CD4-positive, alpha-beta T cell (primary cell): ENCODE measurements around the gene CEP250. TPM values are rescaled to one million over a fixed set of nuclear protein-coding genes. Genes with fewer than 3 reads are reported as not detected.

Source experiments
- ATAC-seq: fragments of 200-7000 bp; cut with Tn5 transposase; one replicate; pipeline ENCODE4 v1.10.0; 2022; ENCODE audit warnings: mild to moderate bottlenecking; ENCODE audit not compliant: poor library complexity
- CTCF ChIA-PET: fragments of 350-600 bp; sonication (Branson Sonifier 250); formaldehyde crosslinking; loops from one replicate; lab custom pipeline; 2021; ENCODE audit warnings: antibody characterized with exemption, inconsistent platforms; lab: Charles Lee
- POLR2A ChIA-PET: fragments of 350-600 bp; sonication (Branson Sonifier 250); formaldehyde crosslinking; loops from one replicate; lab custom pipeline; 2021; ENCODE audit warnings: antibody characterized with exemption, inconsistent platforms; lab: Charles Lee
- DNase-seq, 14 experiments: peaks; one replicate each; pipeline ENCODE4 v3.0.0-alpha.2; 2013 to 2020; ENCODE audit warnings: mixed read lengths in 2 of 14
- H3K27ac ChIP-seq, 2 donors: one replicate each; pipeline versions ENCODE4 v1.5.1 to v1.7.0; 2013; ENCODE audit warnings: low read length in 2 of 2, low read depth in 1 of 2, mild to moderate bottlenecking in 1 of 2
- H3K27me3 ChIP-seq, 2 experiments: 1 replicate in 1 of 2; 2 replicates in 1 of 2; pipeline versions ENCODE4 v1.6.1 to v1.7.0; 2013; ENCODE audit warnings: low read length in 2 of 2, control low read depth in 1 of 2, mild to moderate bottlenecking in 1 of 2, moderate library complexity in 1 of 2; ENCODE audit not compliant: insufficient read depth in 2 of 2, control insufficient read depth in 1 of 2
- H3K36me3 ChIP-seq: one replicate; pipeline ENCODE4 v1.6.1; 2013; ENCODE audit warnings: low read length, control low read depth; ENCODE audit not compliant: insufficient read depth
- H3K4me1 ChIP-seq: one replicate; pipeline ENCODE4 v1.6.1; 2013; ENCODE audit warnings: low read length, control low read depth; ENCODE audit not compliant: insufficient read depth
- H3K4me3 ChIP-seq: one replicate; pipeline ENCODE4 v1.5.1; 2013; ENCODE audit warnings: mild to moderate bottlenecking, low read length, moderate library complexity
- H3K9me3 ChIP-seq, 2 experiments: 1 replicate in 1 of 2; 2 replicates in 1 of 2; pipeline versions ENCODE4 v1.6.1 to v1.7.0; 2013; ENCODE audit warnings: low read length in 2 of 2, mild to moderate bottlenecking in 2 of 2, control low read depth in 1 of 2, moderate library complexity in 1 of 2; ENCODE audit not compliant: control insufficient read depth in 1 of 2, insufficient read depth in 1 of 2
- H3K27ac Mint-ChIP-seq: one replicate; pipeline ENCODE4 v1.8.0; 2020; ENCODE audit warnings: mixed read lengths
- H3K27me3 Mint-ChIP-seq: one replicate; pipeline ENCODE4 v1.8.0; 2021; ENCODE audit warnings: mixed read lengths
- H3K36me3 Mint-ChIP-seq: one replicate; pipeline ENCODE4 v1.8.0; 2021; ENCODE audit warnings: low read depth, mixed read lengths
- H3K4me1 Mint-ChIP-seq: one replicate; pipeline ENCODE4 v1.8.0; 2021; ENCODE audit warnings: low read depth, mixed read lengths
- H3K4me3 Mint-ChIP-seq: one replicate; pipeline ENCODE4 v1.8.0; 2020; ENCODE audit warnings: mild to moderate bottlenecking, mixed read lengths
- H3K9me3 Mint-ChIP-seq: one replicate; pipeline ENCODE4 v1.8.0; 2020; ENCODE audit warnings: mixed read lengths
- intact Hi-C, 2 experiments: fragments of 100-400 bp; cut with DNase I in 1 of 2; cut with micrococcal nuclease in 1 of 2; formaldehyde crosslinking; loops; one replicate each; pipeline versions ENCODE4 v1.15.1 to v1.9.0; 2023 to 2025; cut with DNase I, micrococcal nuclease
- total RNA-seq, 174 experiments: library from RNA in 2 of 174; stranded (reverse) in 2 of 174; gene quantifications; one replicate each; pipeline ENCODE4 v1.2.3 and lab custom pipeline; 2021 to 2026
- TF ChIP-seq, protein P1 (sequence below): fragments of 200-600 bp; IDR thresholded peaks from one replicate; pipeline ENCODE4 v1.8.0; 2022; ENCODE audit warnings: antibody characterized with exemption, mild to moderate bottlenecking

Gene CEP250
- total RNA-seq, 2 experiments from 2014 or later = 27.6 to 33.1 TPM

DNA sequence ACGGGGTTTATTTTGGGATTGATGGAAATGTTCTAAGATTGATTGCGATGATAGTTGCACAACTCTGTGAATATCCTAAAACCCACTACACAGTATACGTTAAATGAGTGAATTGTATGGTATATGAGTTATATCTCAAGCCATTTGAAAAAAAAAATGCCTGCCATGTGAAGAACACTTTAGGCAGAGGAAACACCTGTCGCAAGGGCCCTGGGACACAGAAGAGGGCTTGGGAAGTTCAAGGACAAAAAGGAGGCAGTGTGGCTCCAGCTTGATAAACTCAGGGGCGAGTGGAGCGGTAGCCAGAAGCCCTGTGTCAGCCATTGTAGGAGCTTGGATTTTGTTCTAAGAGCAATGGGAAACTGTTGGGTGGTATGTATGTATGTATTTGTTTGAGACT, 37.0 kb downstream of the CEP250 start:
- Mint-ChIP-seq H3K36me3 (peaks cover 93% of the 10 kb centered on the region), H3K4me1 (peaks cover 63% of the 10 kb centered on the region), H3K9me3 (no peaks in the 10 kb centered on the region), H3K27ac (peak overlapping the region; percentile 98), H3K4me3 (peak overlapping the region; percentile 100), H3K27me3 (no peaks in the 10 kb centered on the region)
- ATAC-seq = no peak
- no peaks in the 10 kb centered on the region for H3K27me3 ChIP-seq
- intact Hi-C loops = loop anchor here (5.0 kb wide), 2 partner anchors 35 to 170 kb away; partner anchors contain the start of genes CEP250 (in 1 of the 2), CPNE1 (in 1 of the 2) and RBM12 (in 1 of the 2)
- H3K4me1 ChIP-seq = peaks cover 52% of the 10 kb centered on the region
- no peak overlapping the region for H3K27ac ChIP-seq
- TF ChIP-seq, protein P1, sequence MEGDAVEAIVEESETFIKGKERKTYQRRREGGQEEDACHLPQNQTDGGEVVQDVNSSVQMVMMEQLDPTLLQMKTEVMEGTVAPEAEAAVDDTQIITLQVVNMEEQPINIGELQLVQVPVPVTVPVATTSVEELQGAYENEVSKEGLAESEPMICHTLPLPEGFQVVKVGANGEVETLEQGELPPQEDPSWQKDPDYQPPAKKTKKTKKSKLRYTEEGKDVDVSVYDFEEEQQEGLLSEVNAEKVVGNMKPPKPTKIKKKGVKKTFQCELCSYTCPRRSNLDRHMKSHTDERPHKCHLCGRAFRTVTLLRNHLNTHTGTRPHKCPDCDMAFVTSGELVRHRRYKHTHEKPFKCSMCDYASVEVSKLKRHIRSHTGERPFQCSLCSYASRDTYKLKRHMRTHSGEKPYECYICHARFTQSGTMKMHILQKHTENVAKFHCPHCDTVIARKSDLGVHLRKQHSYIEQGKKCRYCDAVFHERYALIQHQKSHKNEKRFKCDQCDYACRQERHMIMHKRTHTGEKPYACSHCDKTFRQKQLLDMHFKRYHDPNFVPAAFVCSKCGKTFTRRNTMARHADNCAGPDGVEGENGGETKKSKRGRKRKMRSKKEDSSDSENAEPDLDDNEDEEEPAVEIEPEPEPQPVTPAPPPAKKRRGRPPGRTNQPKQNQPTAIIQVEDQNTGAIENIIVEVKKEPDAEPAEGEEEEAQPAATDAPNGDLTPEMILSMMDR = no peak
- peak overlapping the region; percentile 94 for H3K4me3 ChIP-seq
- no peak for DNase-seq
- POLR2A ChIA-PET = interaction anchor here (0.6 to 3.1 kb wide), 6 partner anchors 23 to 461 kb away, joined by 3 to 33 read pairs (median 10); partner anchors contain the start of genes RBM39, SCAND1, SPAG4 and UQCC1
- peaks cover 51% of the 10 kb centered on the region for H3K36me3 ChIP-seq
- H3K9me3 ChIP-seq = no peaks in the 10 kb centered on the region
- CTCF ChIA-PET = interaction anchor here (0.9 kb wide), 1 partner anchor 127 kb away, joined by 3 read pairs; no protein-coding TSS in a partner anchor

DNA sequence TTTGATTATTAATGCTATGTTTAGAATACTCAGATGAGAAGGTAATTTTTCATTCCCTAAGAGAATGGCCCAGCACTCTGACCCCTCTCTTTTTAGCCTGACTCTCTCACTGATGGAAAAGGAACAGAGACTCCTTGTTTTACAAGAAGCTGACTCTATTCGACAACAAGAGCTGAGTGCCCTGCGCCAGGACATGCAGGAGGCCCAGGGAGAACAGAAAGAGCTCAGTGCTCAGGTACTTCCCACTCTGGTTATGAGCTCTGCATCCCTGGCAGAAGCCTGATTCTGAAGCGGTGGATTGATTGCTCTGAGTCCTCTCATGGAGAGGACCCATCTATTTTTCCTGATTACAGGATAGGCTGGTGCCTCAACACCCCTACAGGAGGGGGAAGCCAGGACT, 41.1 kb downstream of the CEP250 start:
- CTCF ChIA-PET = no interaction called here

DNA sequence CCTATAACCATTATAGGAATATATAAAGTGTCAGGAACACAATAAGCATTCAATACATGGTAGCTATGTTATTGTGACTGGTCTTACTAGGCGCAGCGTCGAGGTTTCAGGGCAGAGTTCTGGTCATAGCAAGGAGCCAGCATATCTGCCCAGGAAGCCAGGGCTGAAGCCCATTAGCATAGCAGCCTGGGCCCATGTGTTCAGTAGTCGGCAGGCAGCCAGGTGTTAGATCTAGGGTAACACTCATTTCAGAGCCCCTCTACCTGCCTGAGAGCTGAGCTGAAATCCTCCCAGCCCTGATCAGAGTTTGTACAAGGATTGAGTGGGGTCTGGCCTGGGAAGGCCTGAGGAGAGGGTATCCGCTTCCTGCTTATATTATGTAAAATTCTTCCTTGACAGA, 41.9 kb downstream of the CEP250 start:
- intact Hi-C loops = no loop called here
- no peak overlapping the region for H3K4me3 Mint-ChIP-seq
- H3K4me1 Mint-ChIP-seq = peaks cover 25% of the 10 kb centered on the region
- CTCF ChIA-PET = no interaction called here
- no peaks in the 10 kb centered on the region for H3K9me3 Mint-ChIP-seq
- TF ChIP-seq, protein P1 = no peak
- Histone ChIP-seq H3K9me3 (no peaks in the 10 kb centered on the region), H3K27ac (no peak overlapping the region), H3K4me3 (no peak overlapping the region), H3K4me1 (peaks cover 19% of the 10 kb centered on the region), H3K36me3 (peaks cover 92% of the 10 kb centered on the region), H3K27me3 (no peaks in the 10 kb centered on the region)
- DNase-seq (no peak), ATAC-seq (no peak)
- no peaks in the 10 kb centered on the region for H3K27me3 Mint-ChIP-seq
- H3K27ac Mint-ChIP-seq = no peak overlapping the region
- POLR2A ChIA-PET = interaction anchor here (1.1 kb wide), 1 partner anchor 104 kb away, joined by 3 read pairs; no protein-coding TSS in a partner anchor
- peaks cover 94% of the 10 kb centered on the region for H3K36me3 Mint-ChIP-seq

More for the DNA sequence above, 41.1 kb downstream of the CEP250 start:
- TF ChIP-seq, protein P1 = no peak
- H3K27ac ChIP-seq = no peak overlapping the region
- Mint-ChIP-seq H3K9me3 (no peaks in the 10 kb centered on the region), H3K27ac (no peak overlapping the region), H3K27me3 (no peaks in the 10 kb centered on the region), H3K36me3 (peaks cover 92% of the 10 kb centered on the region), H3K4me3 (no peak overlapping the region), H3K4me1 (peaks cover 25% of the 10 kb centered on the region)
- DNase-seq = no peak
- ATAC-seq = no peak
- H3K36me3 ChIP-seq = peaks cover 83% of the 10 kb centered on the region
- POLR2A ChIA-PET = interaction anchor here (0.7 to 0.8 kb wide), 2 partner anchors 17 to 71 kb away, joined by 3 read pairs; no protein-coding TSS in a partner anchor
- H3K4me3 ChIP-seq = no peak overlapping the region
- H3K27me3 ChIP-seq = no peaks in the 10 kb centered on the region
- no peaks in the 10 kb centered on the region for H3K9me3 ChIP-seq
- intact Hi-C loops = no loop called here
- H3K4me1 ChIP-seq = peaks cover 28% of the 10 kb centered on the region
